ENCODE results near the gene DVL1.

DVL1 gene

DNA sequence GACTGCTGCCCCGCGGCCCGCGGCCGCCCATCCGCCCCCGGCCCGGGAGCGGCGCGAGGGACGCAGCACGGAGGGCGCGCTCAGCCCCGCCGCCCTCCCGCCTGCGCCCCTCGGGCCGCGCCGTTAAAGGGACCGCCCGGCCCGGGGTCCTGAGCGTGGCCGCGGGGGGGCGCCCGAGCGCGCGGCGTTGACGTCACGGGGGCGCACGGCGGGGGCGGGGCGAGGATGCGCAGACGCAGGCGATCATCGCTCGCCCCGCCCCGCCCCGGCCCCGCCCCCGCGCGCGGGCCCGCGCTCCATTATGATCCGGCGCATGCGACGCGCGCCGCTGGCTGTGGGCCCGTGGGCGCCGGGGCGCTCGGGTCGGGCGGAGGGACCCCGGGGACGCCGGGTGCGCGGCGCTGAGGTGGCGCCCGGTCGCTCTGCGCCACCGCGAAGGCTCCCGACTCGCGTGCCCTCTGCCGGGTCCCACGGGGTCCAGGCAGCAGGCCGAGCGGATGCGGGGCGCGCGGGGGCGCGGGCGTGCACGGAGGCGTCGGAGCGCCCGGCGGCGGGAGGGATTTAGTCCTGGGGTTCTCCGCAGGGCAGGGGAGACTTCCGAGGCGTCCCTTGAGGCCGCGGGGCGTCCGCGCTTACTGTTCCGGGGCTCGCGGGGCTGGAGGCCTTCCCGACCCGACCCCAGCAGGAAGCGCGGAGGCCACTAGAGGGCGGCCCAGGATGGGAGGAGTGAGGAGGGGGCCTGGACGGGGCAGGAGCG lies at the start of gene DVL1:
TSS of gene DVL1 (minus strand) at position 163 of the 757 bp plus-strand sequence. CDS start 353 bp downstream, outside the sequence.
- TF ChIP-seq, protein P1, sequence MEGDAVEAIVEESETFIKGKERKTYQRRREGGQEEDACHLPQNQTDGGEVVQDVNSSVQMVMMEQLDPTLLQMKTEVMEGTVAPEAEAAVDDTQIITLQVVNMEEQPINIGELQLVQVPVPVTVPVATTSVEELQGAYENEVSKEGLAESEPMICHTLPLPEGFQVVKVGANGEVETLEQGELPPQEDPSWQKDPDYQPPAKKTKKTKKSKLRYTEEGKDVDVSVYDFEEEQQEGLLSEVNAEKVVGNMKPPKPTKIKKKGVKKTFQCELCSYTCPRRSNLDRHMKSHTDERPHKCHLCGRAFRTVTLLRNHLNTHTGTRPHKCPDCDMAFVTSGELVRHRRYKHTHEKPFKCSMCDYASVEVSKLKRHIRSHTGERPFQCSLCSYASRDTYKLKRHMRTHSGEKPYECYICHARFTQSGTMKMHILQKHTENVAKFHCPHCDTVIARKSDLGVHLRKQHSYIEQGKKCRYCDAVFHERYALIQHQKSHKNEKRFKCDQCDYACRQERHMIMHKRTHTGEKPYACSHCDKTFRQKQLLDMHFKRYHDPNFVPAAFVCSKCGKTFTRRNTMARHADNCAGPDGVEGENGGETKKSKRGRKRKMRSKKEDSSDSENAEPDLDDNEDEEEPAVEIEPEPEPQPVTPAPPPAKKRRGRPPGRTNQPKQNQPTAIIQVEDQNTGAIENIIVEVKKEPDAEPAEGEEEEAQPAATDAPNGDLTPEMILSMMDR (IDR thresholded peaks at IDR 0.05; ENCODE audit: low read length, missing control alignments): peak; percentile 29
- H3K4me3 ChIP-seq (replicated peaks; ENCODE audit: low read depth, low read length): peak within 1 kb of the TSS; percentile 66
- peak; percentile 53 for DNase-seq (ENCODE audit: low read depth)

DNA sequence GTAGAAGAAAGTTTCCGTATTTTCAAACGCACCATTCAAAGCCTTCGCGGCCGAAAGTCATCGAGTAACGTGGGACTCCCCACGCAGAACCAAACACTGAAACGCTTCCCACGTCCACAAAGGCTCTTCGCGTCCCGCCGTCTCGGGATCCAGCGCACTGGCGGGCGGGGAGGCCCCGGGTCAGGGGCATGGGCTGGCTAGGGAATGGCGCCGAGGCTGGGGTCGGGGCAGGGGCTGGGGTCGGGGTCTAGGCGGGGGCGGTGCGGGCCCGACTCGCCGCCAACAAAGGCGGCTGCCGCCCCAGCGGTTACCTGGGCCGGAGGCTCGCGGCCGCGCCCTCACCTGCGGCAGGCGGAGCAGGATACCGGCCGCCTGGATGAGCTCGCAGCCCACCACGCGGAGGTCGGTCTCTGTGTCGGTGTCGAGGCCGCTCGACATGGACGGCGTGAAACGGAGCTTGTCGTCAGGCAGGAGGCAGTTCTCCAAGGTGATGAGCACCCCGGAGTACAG lies 49.5 kb upstream of the DVL1 start:
- TF ChIP-seq, protein P1 (IDR thresholded peaks at IDR 0.05; ENCODE audit: low read length, missing control alignments): no peak
- peak overlapping the region; percentile 79 for H3K4me3 ChIP-seq (replicated peaks; ENCODE audit: low read depth, low read length)
- DNase-seq (ENCODE audit: low read depth): no peak

DNA sequence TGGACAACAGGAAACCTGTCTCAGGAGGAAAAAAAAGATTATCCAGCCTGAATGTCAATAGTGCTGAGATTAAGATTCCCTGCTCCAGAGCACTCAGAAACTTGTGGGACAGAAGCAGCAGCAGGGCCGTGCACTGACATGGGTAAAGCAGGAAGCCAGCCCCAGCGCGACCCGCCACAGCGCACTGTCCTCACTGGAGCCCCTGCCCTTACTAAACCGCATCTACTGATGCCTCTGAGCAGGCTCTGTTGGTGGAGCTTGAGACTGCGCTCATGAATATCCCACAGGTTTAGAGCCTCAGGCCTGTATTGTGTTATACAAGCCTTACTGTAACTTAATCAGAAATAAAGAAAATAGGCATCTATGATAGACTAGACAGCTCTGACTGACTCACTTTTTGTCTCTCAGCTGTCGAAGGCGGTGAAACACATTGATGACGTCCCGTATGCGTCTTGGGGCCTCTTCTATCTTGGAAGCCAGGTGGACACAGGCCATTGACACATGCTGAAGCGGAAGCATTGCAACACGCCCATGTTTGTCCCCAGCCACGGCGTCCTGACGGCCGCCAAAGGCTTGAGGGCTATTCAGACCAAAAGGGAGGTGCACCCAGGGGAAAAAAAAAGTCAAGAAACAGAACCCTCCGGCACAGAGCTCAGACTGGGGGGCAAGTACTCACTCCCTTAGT lies 48.8 kb upstream of the DVL1 start:
- TF ChIP-seq, protein P1 (IDR thresholded peaks at IDR 0.05; ENCODE audit: low read length, missing control alignments): no peak
- peak; percentile 63 for DNase-seq (ENCODE audit: low read depth)

DNA sequence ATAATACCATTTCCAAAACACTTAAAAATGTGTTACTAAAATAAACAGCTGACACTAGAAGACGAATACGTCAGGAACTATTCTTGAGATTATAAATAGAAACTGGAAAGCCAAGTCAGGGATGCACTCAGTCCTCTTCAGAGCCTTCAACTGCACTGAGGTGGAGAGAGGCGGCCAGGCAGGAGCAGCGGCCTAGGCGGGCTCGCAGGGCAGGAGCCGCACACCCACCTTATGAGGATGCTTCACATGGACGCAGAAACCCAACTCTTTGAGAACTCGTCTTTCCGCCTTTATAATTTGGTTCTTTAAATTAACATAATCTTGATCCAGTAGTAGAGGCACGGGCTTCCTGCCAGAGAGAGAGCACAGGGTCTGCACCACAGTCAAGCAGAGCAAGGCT lies 45.9 kb upstream of the DVL1 start:
- H3K4me3 ChIP-seq (replicated peaks; ENCODE audit: low read depth, low read length): no peak overlapping the region
- no peak for DNase-seq (ENCODE audit: low read depth)
- TF ChIP-seq, protein P1 (IDR thresholded peaks at IDR 0.05; ENCODE audit: low read length, missing control alignments): no peak

More for the DNA sequence above, 48.8 kb upstream of the DVL1 start:
- H3K4me3 ChIP-seq (replicated peaks; ENCODE audit: low read depth, low read length): peak overlapping the region; percentile 79

DNA sequence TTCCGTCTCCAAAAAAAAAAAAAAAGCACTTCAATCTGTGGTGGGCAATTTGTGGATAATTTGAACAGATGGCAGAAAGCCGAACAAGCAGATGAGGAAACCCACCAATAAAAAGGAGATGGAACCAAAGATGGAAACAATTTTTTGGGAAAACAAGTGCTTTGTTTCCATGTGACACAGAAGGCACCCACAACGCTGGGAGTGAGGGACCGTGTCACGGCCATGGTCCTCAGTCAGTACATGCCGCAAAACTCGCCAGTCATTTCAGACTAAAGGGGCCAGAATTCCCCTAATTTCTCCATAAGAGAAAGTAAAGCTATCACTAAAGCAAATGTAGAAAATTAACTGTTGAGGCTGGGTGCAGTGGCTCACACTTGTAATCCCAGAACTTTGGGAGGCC lies 44.9 kb upstream of the DVL1 start:
- no peak overlapping the region for H3K4me3 ChIP-seq (replicated peaks; ENCODE audit: low read depth, low read length)
- TF ChIP-seq, protein P1 (IDR thresholded peaks at IDR 0.05; ENCODE audit: low read length, missing control alignments): no peak
- no peak for DNase-seq (ENCODE audit: low read depth)

DNA sequence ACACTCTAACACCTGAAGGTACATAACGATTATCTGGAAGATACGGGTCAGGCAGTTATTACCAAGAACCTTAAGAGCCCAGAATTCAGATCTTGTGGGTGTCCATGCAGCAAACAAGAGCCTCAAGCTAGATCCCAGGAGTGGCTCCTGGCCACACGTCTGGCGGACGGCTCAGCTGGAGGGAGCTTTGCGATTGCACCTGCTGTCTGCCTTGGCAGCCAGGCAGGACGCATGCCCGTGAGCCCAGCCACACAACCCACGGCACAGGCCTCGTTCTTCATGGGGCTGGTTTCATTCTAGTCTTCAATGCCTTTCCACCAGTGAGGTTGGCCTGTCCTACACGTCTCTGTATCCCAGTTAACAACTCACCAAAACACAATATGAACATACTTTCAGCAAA lies 44.2 kb upstream of the DVL1 start:
- DNase-seq (ENCODE audit: low read depth): no peak
- TF ChIP-seq, protein P1 (IDR thresholded peaks at IDR 0.05; ENCODE audit: low read length, missing control alignments): no peak
- H3K4me3 ChIP-seq (replicated peaks; ENCODE audit: low read depth, low read length): no peak overlapping the region

Data from fibroblast of pulmonary artery (primary cell).